SH-SY5Y (cell line): ENCODE data around the gene INPP5A.

Experiments
- GATA2 ChIP-seq: IDR thresholded peaks from 2 replicates; pipeline ENCODE4 v1.6.1; 2011; ENCODE audit warnings: mild to moderate bottlenecking, low read depth, low read length
- GATA3 ChIP-seq: IDR thresholded peaks from 2 replicates; pipeline ENCODE4 v1.6.1; 2011; ENCODE audit warnings: low read depth, mild to moderate bottlenecking, low read length, moderate library complexity

DNA sequence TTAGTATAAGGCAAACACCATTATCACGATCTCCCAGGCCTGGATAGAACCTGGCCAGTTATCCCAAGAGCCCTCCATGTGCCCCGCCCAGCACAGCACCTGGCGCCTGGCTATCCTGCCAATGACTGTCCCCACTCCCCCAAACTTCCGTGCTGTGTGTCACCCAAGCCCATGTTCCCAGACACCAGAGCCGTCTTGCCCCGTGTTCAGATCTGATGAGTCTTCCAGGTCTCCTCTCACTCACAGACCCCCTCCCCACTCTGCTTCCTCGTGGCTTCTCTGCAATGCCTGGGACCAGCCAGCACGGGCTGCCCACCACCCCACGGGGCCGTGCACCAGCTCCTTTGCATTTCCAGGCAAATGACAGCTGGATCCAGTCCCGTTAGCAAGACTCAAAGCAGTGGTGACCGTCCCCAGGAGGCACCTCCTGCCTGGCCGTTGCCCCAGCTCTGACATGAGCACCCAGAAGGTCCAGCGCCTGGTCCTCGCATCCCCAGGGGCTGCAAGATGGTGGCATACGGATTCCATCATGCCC is 43.8 kb upstream of the INPP5A start:
- TF ChIP-seq GATA2 = no peak
- TF ChIP-seq GATA3 = no peak
